GM15510 (cell line): ENCODE measurements around the gene SH2D3C.

Experiments
- POLR2A ChIP-seq: IDR thresholded peaks from 3 replicates; pipeline ENCODE4 v1.6.1; 2011; ENCODE audit warnings: borderline replicate concordance; ENCODE audit not compliant: insufficient read length; ENCODE audit errors: extremely low read depth

Gene SH2D3C

GRCh38 chr9:127715470-127716337 is 62.8 kb downstream of the SH2D3C start, which contains the start of the genes PTRH1 and TTC16:
Gene PTRH1 (minus strand): TSS chr9:127715663. CDS start chr9:127715639, 24 bp downstream.
Gene TTC16 (plus strand): TSS chr9:127716079. CDS start chr9:127716146, 67 bp downstream.
- TF ChIP-seq POLR2A = peak; percentile 51

GRCh38 chr9:127714951-127715469 is 63.5 kb downstream of the SH2D3C start:
- no peak for TF ChIP-seq POLR2A

GRCh38 chr9:127714020-127714750 is 64.3 kb downstream of the SH2D3C start:
- no peak for TF ChIP-seq POLR2A

GRCh38 chr9:127712867-127713266 is 65.6 kb downstream of the SH2D3C start:
- no peak for TF ChIP-seq POLR2A

GRCh38 chr9:127712371-127712770 is 66.1 kb downstream of the SH2D3C start:
- no peak for TF ChIP-seq POLR2A

GRCh38 chr9:127711831-127712274 is 66.6 kb downstream of the SH2D3C start:
- no peak for TF ChIP-seq POLR2A

GRCh38 chr9:127711226-127711701 is 67.2 kb downstream of the SH2D3C start:
- no peak for TF ChIP-seq POLR2A

- no peak for TF ChIP-seq POLR2A
These were observed 68.2 kb downstream of the SH2D3C start for GRCh38 chr9:127710204-127710783.

GRCh38 chr9:127708952-127709587 is 69.4 kb downstream of the SH2D3C start:
- no peak for TF ChIP-seq POLR2A

GRCh38 chr9:127707766-127708165 is 70.7 kb downstream of the SH2D3C start:
- TF ChIP-seq POLR2A = no peak

- TF ChIP-seq POLR2A = no peak
These were observed 71.6 kb downstream of the SH2D3C start, which contains the start of gene CFAP157 for GRCh38 chr9:127706836-127707241. Gene CFAP157 (plus strand): TSS chr9:127706988. CDS start chr9:127707032, 44 bp downstream.

GRCh38 chr9:127705577-127706379 is 72.7 kb downstream of the SH2D3C start:
- no peak for TF ChIP-seq POLR2A

- TF ChIP-seq POLR2A = no peak
These were observed 75.0 kb downstream of the SH2D3C start for GRCh38 chr9:127703289-127703946.

- TF ChIP-seq POLR2A = no peak
These were observed 77.7 kb downstream of the SH2D3C start for GRCh38 chr9:127700594-127701255.
